GM18507 (cell line): ENCODE results near the gene BRINP1.
"Not testable (repeated sequence)": the region's sequence is repeated elsewhere in the genome, so short reads cannot be mapped to it uniquely, and the experiment has no call there.

Source experiments
- DNase-seq: peaks from one replicate; pipeline ENCODE4 v3.0.0; 2011; ENCODE audit warnings: low read depth; ENCODE audit not compliant: insufficient read length; ENCODE audit errors: extremely low spot score
- FAIRE-seq: peaks from 2 replicates; lab custom pipeline; 2011; peaks lifted over from hg19 to GRCh38; lab: Jason Lieb, UNC

Gene BRINP1

GRCh38 chr9:119227422-119227821 is 141.8 kb downstream of the BRINP1 start:
- DNase-seq (no peak), FAIRE-seq (no peak)

- no peak for FAIRE-seq
- DNase-seq: no peak
Observed at GRCh38 chr9:119224431-119224830, 144.8 kb downstream of the BRINP1 start.

GRCh38 chr9:119221276-119221675 is 148.0 kb downstream of the BRINP1 start:
- FAIRE-seq: no peak
- DNase-seq: no peak

GRCh38 chr9:119218293-119218692 is 150.9 kb downstream of the BRINP1 start:
- DNase-seq (no peak), FAIRE-seq (no peak)

GRCh38 chr9:119216651-119217331 is 152.4 kb downstream of the BRINP1 start:
- DNase-seq (no peak), FAIRE-seq (no peak)

- DNase-seq (no peak), FAIRE-seq (no peak)
Observed at GRCh38 chr9:119215651-119216050, 153.6 kb downstream of the BRINP1 start.

GRCh38 chr9:119213471-119213870 is 155.8 kb downstream of the BRINP1 start:
- FAIRE-seq (no peak), DNase-seq (no peak)

- DNase-seq (no peak), FAIRE-seq (no peak)
Observed at GRCh38 chr9:119197893-119198607, 171.2 kb downstream of the BRINP1 start.

GRCh38 chr9:119195521-119195920 is 173.7 kb downstream of the BRINP1 start:
- DNase-seq (no peak), FAIRE-seq (no peak)

GRCh38 chr9:119185298-119185697 is 183.9 kb downstream of the BRINP1 start:
- DNase-seq: no peak
- FAIRE-seq: no peak

GRCh38 chr9:119184265-119184936 is 184.8 kb downstream of the BRINP1 start:
- no peak for FAIRE-seq
- no peak for DNase-seq

GRCh38 chr9:119181561-119181960 is 187.7 kb downstream of the BRINP1 start:
- DNase-seq (no peak), FAIRE-seq (no peak)

GRCh38 chr9:119180897-119181296 is 188.3 kb downstream of the BRINP1 start:
- DNase-seq (no peak), FAIRE-seq (no peak)

GRCh38 chr9:119179701-119180100 is 189.5 kb downstream of the BRINP1 start:
- DNase-seq: no peak
- FAIRE-seq: no peak

- FAIRE-seq (no peak), DNase-seq (no peak)
Observed at GRCh38 chr9:119177196-119177595, 192.0 kb downstream of the BRINP1 start.

GRCh38 chr9:119175581-119175980 is 193.7 kb downstream of the BRINP1 start:
- no peak for FAIRE-seq
- DNase-seq: no peak

- not testable (repeated sequence) for FAIRE-seq
Observed at GRCh38 chr9:119169222-119169621, 200.0 kb downstream of the BRINP1 start.

GRCh38 chr9:119167876-119168275 is 201.4 kb downstream of the BRINP1 start:
- no peak for DNase-seq
- FAIRE-seq: no peak

More at GRCh38 chr9:119169222-119169621, 200.0 kb downstream of the BRINP1 start:
- DNase-seq: not testable (repeated sequence)

- DNase-seq (no peak), FAIRE-seq (no peak)
Observed at GRCh38 chr9:119167267-119167666, 202.0 kb downstream of the BRINP1 start.

- DNase-seq (no peak), FAIRE-seq (no peak)
Observed at GRCh38 chr9:119166096-119166495, 203.1 kb downstream of the BRINP1 start.

GRCh38 chr9:119165131-119165530 is 204.1 kb downstream of the BRINP1 start:
- FAIRE-seq: no peak

More at GRCh38 chr9:119165131-119165530, 204.1 kb downstream of the BRINP1 start:
- DNase-seq: no peak
